T-helper 2 cell (primary cell): ENCODE results near the gene SPRR2F.

Experiments
- DNase-seq, 5 experiments: peaks; one replicate each; pipeline versions ENCODE4 v3.0.0 to v3.0.0-alpha.2; 2012 to 2022

Gene SPRR2F

DNA sequence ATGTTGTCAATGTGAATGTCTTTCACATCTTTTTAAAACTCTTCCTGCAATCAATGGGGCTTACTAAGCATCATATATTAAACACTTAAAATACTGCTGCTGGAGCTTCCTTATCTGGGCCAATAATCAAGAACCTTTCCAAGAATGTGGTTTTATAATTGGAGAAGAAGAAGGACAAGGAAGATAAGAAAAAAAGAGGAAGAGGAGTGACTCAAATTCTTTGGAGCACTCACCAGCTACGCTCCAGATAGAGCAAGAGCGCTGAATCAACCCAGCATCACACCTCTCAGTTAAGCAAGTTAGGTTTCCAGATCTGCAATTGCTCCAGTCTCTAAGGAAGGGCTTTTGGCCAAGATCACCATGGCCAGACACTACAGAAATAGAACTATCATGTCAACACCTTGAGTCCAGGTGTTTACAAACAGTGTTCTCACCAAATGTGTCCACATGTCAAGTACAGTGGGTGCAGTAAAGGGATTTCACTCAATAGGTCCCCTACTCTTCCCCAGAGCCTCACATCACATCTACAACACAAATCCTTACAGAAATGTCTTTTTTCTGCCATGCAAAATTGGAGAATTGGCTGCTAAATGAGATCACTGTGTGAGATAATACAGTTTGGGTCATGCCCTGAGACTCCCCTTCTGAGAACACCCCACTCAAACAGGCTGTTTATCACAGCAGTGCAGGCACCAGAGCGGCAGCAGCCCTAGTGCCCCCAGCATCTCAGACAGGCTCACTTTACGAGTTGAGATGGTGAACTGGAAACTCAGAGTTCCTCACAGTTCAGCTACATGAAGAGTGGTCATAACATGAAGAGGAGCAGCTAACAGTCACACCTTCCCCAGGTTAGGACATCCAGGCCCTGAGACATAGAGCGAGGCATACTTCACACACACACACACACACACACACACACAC, 40.2 kb downstream of the SPRR2F start:
- no peak for DNase-seq

DNA sequence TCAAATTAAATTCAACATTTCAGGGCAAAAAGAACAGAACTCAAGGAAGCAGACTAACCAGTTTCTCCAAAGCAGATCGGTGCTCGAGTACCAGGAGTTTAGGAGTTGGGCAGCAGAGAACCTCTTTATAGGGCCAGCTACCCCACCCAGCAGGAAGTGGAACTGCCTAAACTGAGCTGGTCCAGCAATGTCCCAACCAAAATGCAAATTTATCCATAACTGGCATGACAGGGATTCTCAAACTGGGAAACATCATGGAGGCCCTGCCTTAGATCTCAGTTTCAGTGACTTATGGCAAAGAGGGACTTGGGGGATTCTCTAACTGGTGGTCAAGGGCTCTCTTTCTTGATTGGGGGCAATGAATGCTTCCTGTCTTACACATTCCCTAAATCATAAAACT, 41.8 kb downstream of the SPRR2F start, which contains the start of gene SPRR2B:
TSS of gene SPRR2B (minus strand) at position 101 of the 400 bp plus-strand sequence. CDS start 772 bp downstream, outside the sequence.
- DNase-seq, result no peak

DNA sequence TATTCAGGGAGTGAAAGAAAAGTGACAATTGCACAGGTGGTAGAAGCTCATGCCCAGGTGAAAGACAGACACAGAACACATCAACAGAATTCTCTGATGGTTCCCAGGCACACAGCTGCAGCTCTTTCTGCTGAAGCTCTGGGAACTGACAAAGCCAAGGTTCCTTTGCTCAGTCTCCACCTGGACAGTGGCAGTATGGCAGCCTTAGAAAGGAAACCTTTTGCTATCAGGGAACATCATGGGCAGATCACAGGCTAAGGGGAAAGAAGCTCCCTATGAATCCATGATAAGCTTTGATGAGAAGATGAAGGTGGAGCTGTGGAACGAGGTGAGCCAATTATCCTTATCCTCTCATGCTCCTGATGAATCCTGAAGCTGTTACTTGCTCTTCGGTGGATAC, 43.1 kb downstream of the SPRR2F start:
- DNase-seq, result no peak
